Activated CD4-positive, alpha-beta memory T cell treated with anti-CD3 and anti-CD28 coated beads, Interleukin-2, amount 10 ng/mL, durations not matched to agents 7 days and 5 days (primary cell): Measurements from ENCODE around the gene TMEM178A. TPM values are rescaled to one million over a fixed set of nuclear protein-coding genes. Genes with fewer than 3 reads are reported as not detected.

Experiments
- CTCF ChIA-PET: fragments of 350-600 bp; sonication (Branson Sonifier 250); formaldehyde crosslinking; loops from one replicate; lab custom pipeline; 2021; ENCODE audit warnings: antibody characterized with exemption, inconsistent platforms; lab: Charles Lee
- POLR2A ChIA-PET: fragments of 350-600 bp; sonication (Branson Sonifier 250); formaldehyde crosslinking; loops from one replicate; lab custom pipeline; 2021; ENCODE audit warnings: antibody characterized with exemption; lab: Charles Lee
- DNase-seq: peaks from one replicate; pipeline ENCODE4 v3.0.0-alpha.2; 2020
- H3K27ac Mint-ChIP-seq: one replicate; pipeline ENCODE4 v1.8.0; 2021; ENCODE audit warnings: mild to moderate bottlenecking, mixed read lengths
- H3K27me3 Mint-ChIP-seq: one replicate; pipeline ENCODE4 v1.8.0; 2021; ENCODE audit warnings: mixed read lengths
- H3K36me3 Mint-ChIP-seq: one replicate; pipeline ENCODE4 v1.8.0; 2021; ENCODE audit warnings: low read depth, mixed read lengths
- H3K4me1 Mint-ChIP-seq: one replicate; pipeline ENCODE4 v1.8.0; 2021; ENCODE audit warnings: mixed read lengths
- H3K4me3 Mint-ChIP-seq: one replicate; pipeline ENCODE4 v1.8.0; 2021; ENCODE audit warnings: mild to moderate bottlenecking, mixed read lengths
- H3K9me3 Mint-ChIP-seq: one replicate; pipeline ENCODE4 v1.8.0; 2021; ENCODE audit warnings: mixed read lengths
- total RNA-seq, 2 experiments: library from RNA; stranded (reverse); gene quantifications; one replicate each; pipeline ENCODE4 v1.2.3, GENCODE V29; 2021

The TMEM178A gene
- total RNA-seq, 2 experiments from 2014 or later, result 0.43 TPM

- H3K4me1 Mint-ChIP-seq, result peaks cover 2% of the 10 kb centered on the region
- H3K4me3 Mint-ChIP-seq, result no peak overlapping the region
- POLR2A ChIA-PET, result no interaction called here
- CTCF ChIA-PET, result no interaction called here
- no peaks in the 10 kb centered on the region for H3K27me3 Mint-ChIP-seq
- H3K36me3 Mint-ChIP-seq, result peaks cover 72% of the 10 kb centered on the region
- no peak overlapping the region for H3K27ac Mint-ChIP-seq
- no peak for DNase-seq
- H3K9me3 Mint-ChIP-seq, result no peaks in the 10 kb centered on the region
Measured at GRCh38 chr2:39757156-39757555, 91.4 kb downstream of the TMEM178A start.

GRCh38 chr2:39762448-39762847, 96.7 kb downstream of the TMEM178A start:
- H3K9me3 Mint-ChIP-seq, result no peaks in the 10 kb centered on the region
- H3K27ac Mint-ChIP-seq, result no peak overlapping the region
- H3K36me3 Mint-ChIP-seq, result peaks cover 73% of the 10 kb centered on the region
- no peaks in the 10 kb centered on the region for H3K27me3 Mint-ChIP-seq
- CTCF ChIA-PET, result no interaction called here
- DNase-seq, result no peak
- H3K4me3 Mint-ChIP-seq, result no peak overlapping the region
- peaks cover 20% of the 10 kb centered on the region for H3K4me1 Mint-ChIP-seq
- POLR2A ChIA-PET, result no interaction called here

Other genes starting within 250 kb of the TMEM178A start
- gene MAP4K3, start 228.6 kb upstream of the TMEM178A start, total RNA-seq, result 10 to 100 TPM in 1 of 2 experiments, 1 to 10 TPM in 1; 8.6 to 12.3 TPM
- gene THUMPD2, start 113.3 kb downstream of the TMEM178A start, total RNA-seq, result 10 to 100 TPM; 12.9 to 13.3 TPM